Brain microvascular endothelial cell (primary cell): ENCODE measurements around the gene ABCC4.
"Not testable (repeated sequence)": the region's sequence is repeated elsewhere in the genome, so short reads cannot be mapped to it uniquely, and the experiment has no call there.

ENCODE experiments used
- DNase-seq: peaks from one replicate; pipeline ENCODE4 v3.0.0-alpha.2; 2020
- H3K27ac ChIP-seq: fragments of 250-450 bp; sonication (Bioruptor Pico); 2 replicates; pipeline ENCODE4 v1.5.1; 2020; ENCODE audit warnings: mild to moderate bottlenecking, moderate library complexity
- H3K27me3 ChIP-seq: fragments of 250-450 bp; sonication (Bioruptor Pico); replicated peaks from 2 replicates; pipeline ENCODE4 v1.5.1; 2020; ENCODE audit warnings: mild to moderate bottlenecking
- H3K36me3 ChIP-seq: fragments of 250-450 bp; sonication (Bioruptor Pico); replicated peaks from 2 replicates; pipeline ENCODE4 v1.5.1; 2020; ENCODE audit warnings: mild to moderate bottlenecking
- H3K4me3 ChIP-seq: 2 replicates; pipeline ENCODE4 v1.5.1; 2011; ENCODE audit warnings: low read depth, mild to moderate bottlenecking, control low read depth, low read length, moderate library complexity
- CTCF ChIP-seq: IDR thresholded peaks from 2 replicates; pipeline ENCODE4 v1.5.1; 2011; ENCODE audit warnings: low read depth, mild to moderate bottlenecking, moderate library complexity, low read length, control low read depth, inconsistent platforms; ENCODE audit errors: missing control alignments
- in situ Hi-C: cut with HindIII; loops from 2 replicates; pipeline ENCODE4 v1.10.0; 2017; ENCODE audit warnings: low sequenced_read_pairs, low pct_ligation_motif_present

ABCC4 gene

GRCh38 chr13:95209109-95209508 lies 92.1 kb downstream of the ABCC4 start:
- no peak for DNase-seq
- no peak for TF ChIP-seq CTCF
- in situ Hi-C loops: no loop called here
- Histone ChIP-seq H3K27ac (no peak overlapping the region), H3K4me3 (no peak overlapping the region), H3K27me3 (no peaks in the 10 kb centered on the region), H3K36me3 (no peaks in the 10 kb centered on the region)

GRCh38 chr13:95207769-95208366 lies 93.4 kb downstream of the ABCC4 start:
- H3K27me3 ChIP-seq: no peaks in the 10 kb centered on the region
- H3K27ac ChIP-seq: no peak overlapping the region
- TF ChIP-seq CTCF: no peak
- no peaks in the 10 kb centered on the region for H3K36me3 ChIP-seq
- DNase-seq: no peak
- no peak overlapping the region for H3K4me3 ChIP-seq
- in situ Hi-C loops: no loop called here

GRCh38 chr13:95206116-95206515 lies 95.1 kb downstream of the ABCC4 start:
- no peaks in the 10 kb centered on the region for H3K27me3 ChIP-seq
- H3K4me3 ChIP-seq: no peak overlapping the region
- H3K27ac ChIP-seq: no peak overlapping the region
- no peaks in the 10 kb centered on the region for H3K36me3 ChIP-seq
- no peak for TF ChIP-seq CTCF
- in situ Hi-C loops: no loop called here
- DNase-seq: no peak

GRCh38 chr13:95204231-95204765 lies 97.0 kb downstream of the ABCC4 start:
- Histone ChIP-seq H3K36me3 (no peaks in the 10 kb centered on the region), H3K27me3 (no peaks in the 10 kb centered on the region), H3K4me3 (no peak overlapping the region), H3K27ac (no peak overlapping the region)
- DNase-seq: no peak
- in situ Hi-C loops: no loop called here
- no peak for TF ChIP-seq CTCF

- Histone ChIP-seq H3K4me3 (no peak overlapping the region), H3K27ac (no peak overlapping the region), H3K36me3 (no peaks in the 10 kb centered on the region), H3K27me3 (no peaks in the 10 kb centered on the region)
- DNase-seq: peak; percentile 1
- no peak for TF ChIP-seq CTCF
- in situ Hi-C loops: no loop called here
Observed at GRCh38 chr13:95201814-95202651, 99.2 kb downstream of the ABCC4 start.

- H3K27me3 ChIP-seq, H3K27ac ChIP-seq, H3K36me3 ChIP-seq, H3K4me3 ChIP-seq, DNase-seq, in situ Hi-C loops: not testable (repeated sequence)
Observed at GRCh38 chr13:95200386-95200957, 100.8 kb downstream of the ABCC4 start.
